BE2C (cell line): Measurements from ENCODE around the gene PSMD3.
"Not testable (repeated sequence)": the region's sequence is repeated elsewhere in the genome, so short reads cannot be mapped to it uniquely, and the experiment has no call there.

Experiments used
- DNase-seq: peaks from one replicate; pipeline ENCODE4 v3.0.0-alpha.2; 2020
- H3K27me3 ChIP-seq: fragments of 250-450 bp; sonication (Bioruptor Pico); 2 replicates; pipeline ENCODE4 v1.5.1; 2020; ENCODE audit warnings: mild to moderate bottlenecking
- H3K36me3 ChIP-seq: fragments of 250-450 bp; sonication (Bioruptor Pico); 2 replicates; pipeline ENCODE4 v1.5.1; 2020; ENCODE audit warnings: mild to moderate bottlenecking
- H3K4me1 ChIP-seq: fragments of 250-450 bp; sonication (Bioruptor Pico); 2 replicates; pipeline ENCODE4 v1.5.1; 2020
- H3K4me3 ChIP-seq: 2 replicates; pipeline ENCODE4 v1.5.1; 2011; ENCODE audit warnings: low read depth, low read length
- H3K9me3 ChIP-seq: fragments of 250-450 bp; sonication (Bioruptor Pico); 2 replicates; pipeline ENCODE4 v1.5.1; 2020
- CTCF ChIP-seq: IDR thresholded peaks from 2 replicates; pipeline ENCODE4 v1.5.1; 2012; ENCODE audit warnings: mild to moderate bottlenecking, low read depth, low read length

Gene PSMD3

DNA sequence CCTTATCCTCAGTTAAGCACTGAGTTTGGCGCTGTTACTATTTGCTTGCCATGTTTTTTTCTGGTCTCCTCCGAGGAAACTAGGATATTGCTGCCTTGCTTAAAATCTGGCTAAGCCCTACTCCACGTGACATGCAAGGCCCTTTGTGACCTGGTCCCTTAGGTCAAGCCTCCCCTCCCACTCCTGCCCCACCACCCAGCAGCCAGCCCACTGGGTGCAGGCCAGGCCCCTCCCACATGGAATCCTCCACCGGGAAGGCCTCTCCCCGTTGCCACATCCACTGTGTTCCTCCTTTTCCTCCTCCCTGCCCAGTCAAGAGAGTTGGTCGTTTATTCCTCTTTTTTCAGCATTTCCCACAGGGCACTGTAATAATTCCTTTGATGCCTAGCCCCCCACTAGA lies 16.2 kb downstream of the PSMD3 start:
- H3K9me3 ChIP-seq, result no peaks in the 10 kb centered on the region
- H3K36me3 ChIP-seq, result peaks cover 53% of the 10 kb centered on the region
- H3K4me3 ChIP-seq, result no peak overlapping the region
- H3K4me1 ChIP-seq, result no peaks in the 10 kb centered on the region
- no peak for TF ChIP-seq CTCF
- DNase-seq, result no peak
- H3K27me3 ChIP-seq, result no peaks in the 10 kb centered on the region

DNA sequence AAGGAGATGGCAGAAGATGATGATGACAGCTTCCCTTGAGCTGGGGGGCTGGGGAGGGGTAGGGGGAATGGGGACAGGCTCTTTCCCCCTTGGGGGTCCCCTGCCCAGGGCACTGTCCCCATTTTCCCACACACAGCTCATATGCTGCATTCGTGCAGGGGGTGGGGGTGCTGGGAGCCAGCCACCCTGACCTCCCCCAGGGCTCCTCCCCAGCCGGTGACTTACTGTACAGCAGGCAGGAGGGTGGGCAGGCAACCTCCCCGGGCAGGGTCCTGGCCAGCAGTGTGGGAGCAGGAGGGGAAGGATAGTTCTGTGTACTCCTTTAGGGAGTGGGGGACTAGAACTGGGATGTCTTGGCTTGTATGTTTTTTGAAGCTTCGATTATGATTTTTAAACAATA lies 16.9 kb downstream of the PSMD3 start:
- H3K4me3 ChIP-seq, result no peak overlapping the region
- H3K4me1 ChIP-seq, result no peaks in the 10 kb centered on the region
- H3K9me3 ChIP-seq, result no peaks in the 10 kb centered on the region
- TF ChIP-seq CTCF, result no peak
- DNase-seq, result no peak
- H3K36me3 ChIP-seq, result peaks cover 46% of the 10 kb centered on the region
- H3K27me3 ChIP-seq, result no peaks in the 10 kb centered on the region

DNA sequence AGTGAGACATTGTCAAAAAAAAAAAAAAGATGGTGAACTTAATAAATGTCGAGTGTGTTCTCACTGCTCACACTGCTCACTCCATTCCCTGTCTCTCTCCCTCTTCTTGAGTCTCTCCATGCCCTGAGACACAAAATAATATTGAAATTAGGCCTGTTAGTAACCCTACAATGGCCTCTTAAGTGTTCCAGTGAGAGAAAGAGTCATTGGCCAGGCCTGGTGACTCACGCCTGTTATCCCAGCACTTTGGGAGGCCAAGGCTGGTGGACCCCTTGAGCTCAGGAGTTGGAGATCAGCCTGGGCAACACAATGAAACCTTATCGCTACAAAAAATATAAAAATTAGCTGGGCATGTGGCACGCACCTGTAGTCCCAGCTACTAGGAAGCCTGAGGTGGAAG lies 18.5 kb downstream of the PSMD3 start:
- Histone ChIP-seq H3K4me3 (no peak overlapping the region), H3K27me3 (no peaks in the 10 kb centered on the region), H3K4me1 (no peaks in the 10 kb centered on the region), H3K9me3 (no peaks in the 10 kb centered on the region), H3K36me3 (peaks cover 31% of the 10 kb centered on the region)
- DNase-seq, result no peak
- no peak for TF ChIP-seq CTCF

GRCh38 chr17:40000161-40000560 lies 19.6 kb downstream of the PSMD3 start:
- H3K4me3 ChIP-seq, result no peak overlapping the region
- no peaks in the 10 kb centered on the region for H3K9me3 ChIP-seq
- TF ChIP-seq CTCF, result no peak
- no peaks in the 10 kb centered on the region for H3K27me3 ChIP-seq
- H3K4me1 ChIP-seq, result no peaks in the 10 kb centered on the region
- DNase-seq, result no peak
- H3K36me3 ChIP-seq, result peaks cover 20% of the 10 kb centered on the region

GRCh38 chr17:40001335-40001734 lies 20.7 kb downstream of the PSMD3 start:
- not testable (repeated sequence) for H3K27me3 ChIP-seq, H3K9me3 ChIP-seq, H3K36me3 ChIP-seq, H3K4me3 ChIP-seq, DNase-seq, H3K4me1 ChIP-seq

DNA sequence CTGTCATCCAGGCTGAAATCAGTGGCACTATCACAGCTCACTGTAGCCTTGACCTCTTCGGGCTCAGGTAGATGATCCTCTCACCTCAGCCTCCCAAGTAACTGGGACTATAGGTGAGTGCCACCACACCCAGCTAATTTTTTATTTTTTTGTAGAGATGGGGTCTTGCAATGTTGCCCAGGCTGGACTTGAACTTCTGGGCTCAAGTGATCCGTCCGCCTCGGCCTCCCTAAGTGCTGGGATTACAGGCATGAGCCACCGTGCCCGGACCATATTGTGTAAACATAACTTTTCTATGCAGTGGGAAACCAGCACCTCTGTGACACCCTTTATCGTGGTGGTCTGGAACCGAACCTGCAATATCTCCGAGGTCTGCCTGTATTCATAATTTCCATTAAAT lies 23.5 kb downstream of the PSMD3 start:
- TF ChIP-seq CTCF, result no peak

DNA sequence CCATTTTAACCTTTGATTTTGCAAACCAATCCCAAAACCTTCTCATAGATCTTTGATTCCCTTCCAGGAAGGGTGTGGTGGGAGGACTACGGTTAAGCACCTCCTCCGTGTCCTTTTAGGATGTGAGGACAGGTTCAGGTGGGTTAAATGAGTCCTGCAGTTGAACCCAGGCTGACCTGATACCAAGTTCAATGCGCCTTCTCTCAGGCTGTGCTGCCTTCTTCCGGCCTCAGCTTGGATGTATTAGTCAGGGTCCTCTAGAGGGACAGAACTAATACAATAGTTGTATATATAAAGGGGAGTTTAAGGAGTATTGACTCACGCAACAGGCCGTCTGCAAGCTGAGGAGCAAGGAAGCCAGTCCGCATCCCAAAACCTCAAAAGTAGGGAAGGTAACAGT lies 24.1 kb downstream of the PSMD3 start:
- no peak for TF ChIP-seq CTCF
- Histone ChIP-seq H3K36me3 (no peaks in the 10 kb centered on the region), H3K4me1 (no peaks in the 10 kb centered on the region), H3K27me3 (no peaks in the 10 kb centered on the region), H3K4me3 (no peak overlapping the region), H3K9me3 (no peaks in the 10 kb centered on the region)
- no peak for DNase-seq

More for the DNA sequence above, 23.5 kb downstream of the PSMD3 start:
- Histone ChIP-seq H3K27me3 (no peaks in the 10 kb centered on the region), H3K4me3 (no peak overlapping the region), H3K9me3 (no peaks in the 10 kb centered on the region), H3K4me1 (no peaks in the 10 kb centered on the region), H3K36me3 (no peaks in the 10 kb centered on the region)
- no peak for DNase-seq
